ENCODE data around the gene AUTS2. TPM values are rescaled to one million over a fixed set of nuclear protein-coding genes. Genes with fewer than 3 reads are reported as not detected.

Gene AUTS2
- total and polyA plus RNA-seq, 2 donors (not counting 1 experiment from before 2014, with no cell fraction given), result 0.60 to 9.1 TPM

DNA sequence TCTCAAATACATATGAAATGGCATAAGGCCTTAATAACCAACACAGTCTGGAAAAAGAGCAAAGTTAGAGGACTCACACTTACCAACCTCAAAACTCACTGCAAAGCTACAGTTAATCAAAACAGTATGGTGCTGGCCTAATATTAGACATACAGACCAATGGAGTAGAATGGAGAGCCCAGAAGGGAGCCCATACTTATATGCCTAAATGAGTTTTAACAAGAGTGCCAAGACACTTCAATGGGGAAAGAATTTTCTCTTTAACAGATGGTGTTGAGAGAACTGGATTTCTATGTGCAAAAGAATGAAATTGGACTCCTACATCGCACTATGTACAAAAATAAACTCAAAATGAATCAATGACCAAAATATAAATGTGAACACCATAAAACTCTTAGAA lies 522.6 kb downstream of the AUTS2 start:
- H3K27ac ChIP-seq (ENCODE audit: insufficient read depth, low read length), result no peak overlapping the region
- no peaks in the 10 kb centered on the region for H3K36me3 ChIP-seq (ENCODE audit: control insufficient read depth, insufficient read depth, low read length)
- H3K9me3 ChIP-seq (ENCODE audit: control insufficient read depth, insufficient read depth, low read depth, low read length), result no peaks in the 10 kb centered on the region
- no peaks in the 10 kb centered on the region for H4K20me1 ChIP-seq (ENCODE audit: control insufficient read depth, extremely low read depth, insufficient read depth, low read length)
- TF ChIP-seq, protein P1, sequence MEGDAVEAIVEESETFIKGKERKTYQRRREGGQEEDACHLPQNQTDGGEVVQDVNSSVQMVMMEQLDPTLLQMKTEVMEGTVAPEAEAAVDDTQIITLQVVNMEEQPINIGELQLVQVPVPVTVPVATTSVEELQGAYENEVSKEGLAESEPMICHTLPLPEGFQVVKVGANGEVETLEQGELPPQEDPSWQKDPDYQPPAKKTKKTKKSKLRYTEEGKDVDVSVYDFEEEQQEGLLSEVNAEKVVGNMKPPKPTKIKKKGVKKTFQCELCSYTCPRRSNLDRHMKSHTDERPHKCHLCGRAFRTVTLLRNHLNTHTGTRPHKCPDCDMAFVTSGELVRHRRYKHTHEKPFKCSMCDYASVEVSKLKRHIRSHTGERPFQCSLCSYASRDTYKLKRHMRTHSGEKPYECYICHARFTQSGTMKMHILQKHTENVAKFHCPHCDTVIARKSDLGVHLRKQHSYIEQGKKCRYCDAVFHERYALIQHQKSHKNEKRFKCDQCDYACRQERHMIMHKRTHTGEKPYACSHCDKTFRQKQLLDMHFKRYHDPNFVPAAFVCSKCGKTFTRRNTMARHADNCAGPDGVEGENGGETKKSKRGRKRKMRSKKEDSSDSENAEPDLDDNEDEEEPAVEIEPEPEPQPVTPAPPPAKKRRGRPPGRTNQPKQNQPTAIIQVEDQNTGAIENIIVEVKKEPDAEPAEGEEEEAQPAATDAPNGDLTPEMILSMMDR (conservative IDR thresholded peaks at IDR 0.05 in 1 of 2, IDR thresholded peaks at IDR 0.05 in 1 of 2; ENCODE audit: low read depth in 1 of 2, low read length in 2 of 2), result no peak
- H2AFZ ChIP-seq (ENCODE audit: low read length), result no peak overlapping the region
- DNase-seq (ENCODE audit: low read depth in 2 of 2), result no peak
- no peaks in the 10 kb centered on the region for H3K27me3 ChIP-seq (ENCODE audit: control insufficient read depth, insufficient read depth, low read length)
- no peaks in the 10 kb centered on the region for H3K4me1 ChIP-seq (ENCODE audit: control insufficient read depth, extremely low read depth, insufficient read depth, low read length)
- no peak overlapping the region for H3K4me2 ChIP-seq (ENCODE audit: extremely low read depth, insufficient read depth, low read length)
- no peaks in the 10 kb centered on the region for H3K79me2 ChIP-seq (ENCODE audit: control insufficient read depth, insufficient read depth, low read length)
- H3K4me3 ChIP-seq (replicated peaks in 1 of 4; ENCODE audit: control extremely low read depth in 1 of 4, insufficient read depth in 1 of 4, low read depth in 3 of 4, low read length in 4 of 4), result no peak overlapping the region
- H3K9ac ChIP-seq (ENCODE audit: insufficient read depth, low read length), result no peak overlapping the region

DNA sequence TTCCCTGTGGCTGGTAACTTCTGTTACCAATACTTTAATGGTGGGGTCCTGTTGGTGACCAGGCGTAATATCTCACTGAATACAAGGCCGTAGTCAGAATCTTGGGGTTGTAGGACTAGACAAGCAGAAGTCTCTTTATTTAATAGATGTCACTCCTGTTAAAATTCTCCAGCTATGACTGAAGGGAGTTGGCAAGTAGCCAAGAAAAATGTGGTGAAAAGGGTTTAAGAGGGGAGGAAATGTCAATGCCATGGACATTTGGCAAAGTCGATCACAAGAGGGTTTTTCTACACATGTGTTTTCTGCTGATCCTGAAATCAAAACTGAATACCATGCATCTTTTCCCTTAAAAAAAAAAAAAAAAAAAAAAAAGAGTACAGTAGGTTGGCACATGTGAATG lies 533.5 kb downstream of the AUTS2 start:
- H3K9ac ChIP-seq (ENCODE audit: insufficient read depth, low read length), result no peak overlapping the region
- no peak overlapping the region for H3K4me3 ChIP-seq (replicated peaks in 1 of 4; ENCODE audit: control extremely low read depth in 1 of 4, insufficient read depth in 1 of 4, low read depth in 3 of 4, low read length in 4 of 4)
- H3K27me3 ChIP-seq (ENCODE audit: control insufficient read depth, insufficient read depth, low read length), result no peaks in the 10 kb centered on the region
- no peaks in the 10 kb centered on the region for H3K36me3 ChIP-seq (ENCODE audit: control insufficient read depth, insufficient read depth, low read length)
- no peak for DNase-seq (ENCODE audit: low read depth in 2 of 2)
- H2AFZ ChIP-seq (ENCODE audit: low read length), result no peak overlapping the region
- no peak overlapping the region for H3K4me2 ChIP-seq (ENCODE audit: extremely low read depth, insufficient read depth, low read length)
- no peaks in the 10 kb centered on the region for H3K4me1 ChIP-seq (ENCODE audit: control insufficient read depth, extremely low read depth, insufficient read depth, low read length)
- no peak overlapping the region for H3K27ac ChIP-seq (ENCODE audit: insufficient read depth, low read length)
- no peaks in the 10 kb centered on the region for H4K20me1 ChIP-seq (ENCODE audit: control insufficient read depth, extremely low read depth, insufficient read depth, low read length)
- TF ChIP-seq EZH2 (IDR thresholded peaks at IDR 0.05; ENCODE audit: low read length, missing control alignments), result no peak
- TF ChIP-seq, protein P1 (conservative IDR thresholded peaks at IDR 0.05 in 1 of 2, IDR thresholded peaks at IDR 0.05 in 1 of 2; ENCODE audit: low read depth in 1 of 2, low read length in 2 of 2), result no peak
- no peaks in the 10 kb centered on the region for H3K79me2 ChIP-seq (ENCODE audit: control insufficient read depth, insufficient read depth, low read length)
- no peaks in the 10 kb centered on the region for H3K9me3 ChIP-seq (ENCODE audit: control insufficient read depth, insufficient read depth, low read depth, low read length)

DNA sequence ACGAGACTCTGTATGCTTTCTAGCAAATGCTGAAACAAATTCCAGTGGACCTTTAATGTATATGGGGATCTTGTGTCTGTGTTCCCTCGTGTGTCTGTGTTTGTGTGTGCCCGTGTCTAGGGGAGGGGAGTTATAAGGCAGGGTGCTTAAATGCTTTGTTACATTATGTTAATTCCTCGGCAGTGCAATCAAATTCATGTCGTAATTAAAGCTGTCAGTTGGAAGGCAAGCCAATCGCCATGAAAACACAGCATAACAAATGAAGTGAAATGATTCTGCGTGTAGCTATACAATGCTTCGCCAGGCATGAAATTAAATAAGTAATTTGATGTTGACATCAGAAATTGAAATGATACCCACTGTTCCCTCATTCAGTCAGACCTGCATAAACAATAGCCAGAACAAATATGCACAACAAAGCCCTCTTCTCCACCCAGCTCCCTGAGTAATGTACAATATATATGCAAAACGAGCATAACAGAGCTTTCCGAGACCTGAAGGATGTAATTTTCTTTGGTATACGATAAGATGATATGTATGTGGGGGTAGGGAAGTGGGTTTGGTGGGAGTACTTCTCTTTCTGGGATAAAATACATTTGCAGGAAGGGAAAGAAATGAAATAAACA lies 534.1 kb downstream of the AUTS2 start:
- H2AFZ ChIP-seq (ENCODE audit: low read length), result no peak overlapping the region
- no peaks in the 10 kb centered on the region for H3K36me3 ChIP-seq (ENCODE audit: control insufficient read depth, insufficient read depth, low read length)
- DNase-seq (ENCODE audit: low read depth in 2 of 2), result no peak
- H3K27me3 ChIP-seq (ENCODE audit: control insufficient read depth, insufficient read depth, low read length), result no peaks in the 10 kb centered on the region
- no peaks in the 10 kb centered on the region for H4K20me1 ChIP-seq (ENCODE audit: control insufficient read depth, extremely low read depth, insufficient read depth, low read length)
- H3K27ac ChIP-seq (ENCODE audit: insufficient read depth, low read length), result no peak overlapping the region
- no peaks in the 10 kb centered on the region for H3K4me1 ChIP-seq (ENCODE audit: control insufficient read depth, extremely low read depth, insufficient read depth, low read length)
- no peaks in the 10 kb centered on the region for H3K9me3 ChIP-seq (ENCODE audit: control insufficient read depth, insufficient read depth, low read depth, low read length)
- H3K4me3 ChIP-seq (replicated peaks in 1 of 4; ENCODE audit: control extremely low read depth in 1 of 4, insufficient read depth in 1 of 4, low read depth in 3 of 4, low read length in 4 of 4), result no peak overlapping the region
- H3K9ac ChIP-seq (ENCODE audit: insufficient read depth, low read length), result no peak overlapping the region
- no peak overlapping the region for H3K4me2 ChIP-seq (ENCODE audit: extremely low read depth, insufficient read depth, low read length)
- no peak for TF ChIP-seq EZH2 (IDR thresholded peaks at IDR 0.05; ENCODE audit: low read length, missing control alignments)
- TF ChIP-seq, protein P1 (conservative IDR thresholded peaks at IDR 0.05 in 1 of 2, IDR thresholded peaks at IDR 0.05 in 1 of 2; ENCODE audit: low read depth in 1 of 2, low read length in 2 of 2), result no peak
- H3K79me2 ChIP-seq (ENCODE audit: control insufficient read depth, insufficient read depth, low read length), result no peaks in the 10 kb centered on the region
